ENCODE results near the gene DEGS2. TPM values are rescaled to one million over a fixed set of nuclear protein-coding genes. Genes with fewer than 3 reads are reported as not detected.
A peak's percentile ranks its signal among the peaks of the same experiment; 100 is the strongest.

Gene DEGS2
- total RNA-seq, 3 donors from 2014 or later = 1.1 to 12.0 (median 10.2) TPM

DNA sequence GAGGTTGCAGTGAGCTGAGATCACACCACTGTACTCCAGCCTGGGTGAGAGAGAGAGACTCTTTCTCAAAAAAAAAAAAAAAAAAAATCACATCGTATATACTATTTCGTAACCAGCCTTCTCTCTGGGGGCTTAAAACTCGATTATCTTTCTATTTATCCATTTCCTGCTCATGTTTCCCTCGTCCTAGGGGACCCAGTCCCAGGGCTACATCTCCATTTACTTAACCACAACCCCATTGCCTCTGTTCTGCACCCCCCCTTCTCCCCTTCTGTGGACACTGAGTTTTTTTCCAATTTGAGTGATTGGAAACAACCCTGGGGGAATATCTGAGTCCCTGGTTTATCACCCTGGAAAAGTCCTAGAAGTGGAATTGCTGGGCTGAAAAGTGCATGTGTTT, 43.3 kb upstream of the DEGS2 start:
- DNase-seq (ENCODE audit: low spot score in 2 of 2) = no peak
- TF ChIP-seq POLR2A (IDR thresholded peaks at IDR 0.05) = no peak
- TF ChIP-seq CTCF (IDR thresholded peaks at IDR 0.05) = no peak
- TF ChIP-seq POLR2AphosphoS5 (IDR thresholded peaks at IDR 0.05) = no peak
- no peak overlapping the region for H3K4me3 ChIP-seq
- intact Hi-C loops (cut with DNase I; ENCODE audit: low total_unique reads) = no loop called here
- no peaks in the 10 kb centered on the region for H3K27me3 ChIP-seq
- H3K36me3 ChIP-seq = no peaks in the 10 kb centered on the region
- H3K4me1 ChIP-seq = no peaks in the 10 kb centered on the region
- H3K9me3 ChIP-seq = no peaks in the 10 kb centered on the region
- H3K27ac ChIP-seq = no peak overlapping the region

DNA sequence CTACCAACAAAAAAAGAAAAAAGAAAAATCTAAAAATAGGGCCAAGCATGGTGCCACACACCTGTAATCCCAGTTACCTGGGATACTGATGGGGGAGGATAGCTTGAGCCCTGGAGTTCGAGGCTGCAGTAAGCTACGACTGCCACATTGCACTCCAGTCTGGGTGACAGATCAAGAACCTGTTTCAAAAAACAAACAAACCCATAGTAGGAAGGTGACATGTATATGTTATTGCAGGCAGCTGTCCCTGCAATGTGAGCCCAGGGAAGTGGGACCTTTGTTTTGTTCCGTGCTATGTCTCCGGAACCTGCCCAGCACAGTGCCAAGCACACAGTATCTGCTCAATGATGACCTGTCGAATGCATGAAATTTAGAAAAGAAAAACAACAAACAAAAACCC, 42.3 kb upstream of the DEGS2 start:
- Histone ChIP-seq H3K27ac (no peak overlapping the region), H3K4me3 (no peak overlapping the region), H3K27me3 (no peaks in the 10 kb centered on the region), H3K9me3 (no peaks in the 10 kb centered on the region), H3K36me3 (no peaks in the 10 kb centered on the region), H3K4me1 (no peaks in the 10 kb centered on the region)
- intact Hi-C loops (cut with DNase I; ENCODE audit: low total_unique reads) = no loop called here
- no peak for DNase-seq (ENCODE audit: low spot score in 2 of 2)
- TF ChIP-seq CTCF (IDR thresholded peaks at IDR 0.05) = no peak
- TF ChIP-seq POLR2A (IDR thresholded peaks at IDR 0.05) = no peak
- no peak for TF ChIP-seq POLR2AphosphoS5 (IDR thresholded peaks at IDR 0.05)

GRCh38 chr14:100200311-100200710, 40.9 kb upstream of the DEGS2 start:
- TF ChIP-seq CTCF (IDR thresholded peaks at IDR 0.05) (no peak), POLR2AphosphoS5 (IDR thresholded peaks at IDR 0.05) (no peak), POLR2A (IDR thresholded peaks at IDR 0.05) (no peak)
- Histone ChIP-seq H3K27ac (no peak overlapping the region), H3K4me1 (no peaks in the 10 kb centered on the region), H3K9me3 (no peaks in the 10 kb centered on the region), H3K4me3 (no peak overlapping the region), H3K36me3 (no peaks in the 10 kb centered on the region), H3K27me3 (no peaks in the 10 kb centered on the region)
- no peak for DNase-seq (ENCODE audit: low spot score in 2 of 2)
- intact Hi-C loops (cut with DNase I; ENCODE audit: low total_unique reads) = no loop called here

DNA sequence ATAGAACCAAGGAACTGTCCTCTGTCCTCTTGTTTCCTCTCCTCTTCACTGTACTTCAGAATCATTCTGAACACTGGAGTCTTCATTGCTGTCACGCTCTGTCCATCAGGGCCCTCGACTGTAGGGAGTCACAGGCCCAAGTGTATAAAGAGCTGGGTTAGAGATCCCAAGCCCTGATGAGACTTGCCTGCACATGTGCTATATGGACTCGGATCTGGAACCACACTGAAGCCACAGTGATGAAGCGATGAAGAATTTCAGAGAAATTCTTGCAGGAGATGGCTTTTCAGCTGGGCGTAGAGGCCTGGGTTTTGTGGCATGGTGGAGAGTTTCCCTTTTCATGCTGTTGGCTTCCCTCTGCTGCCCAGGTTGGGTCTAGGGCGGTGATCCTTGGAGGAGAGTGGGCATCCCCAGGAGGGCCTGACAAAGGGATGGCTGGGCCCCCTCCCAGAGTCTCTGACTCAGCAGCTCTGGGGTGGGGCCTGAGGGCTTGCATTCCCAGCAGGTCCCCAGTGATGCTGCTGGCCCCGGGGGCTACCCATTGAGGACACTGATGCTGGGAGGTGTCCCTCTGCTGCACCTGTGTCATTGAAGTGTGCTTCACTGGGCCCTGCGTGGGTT, 39.9 kb upstream of the DEGS2 start:
- TF ChIP-seq POLR2A (IDR thresholded peaks at IDR 0.05) = no peak
- no peak for TF ChIP-seq CTCF (IDR thresholded peaks at IDR 0.05)
- no peak for TF ChIP-seq POLR2AphosphoS5 (IDR thresholded peaks at IDR 0.05)
- no peak overlapping the region for H3K27ac ChIP-seq
- H3K9me3 ChIP-seq = no peaks in the 10 kb centered on the region
- no peaks in the 10 kb centered on the region for H3K36me3 ChIP-seq
- H3K4me3 ChIP-seq = no peak overlapping the region
- intact Hi-C loops (cut with DNase I; ENCODE audit: low total_unique reads) = loop anchor here (10.0 kb wide), 1 partner anchor 205 kb away; no protein-coding TSS in a partner anchor
- H3K27me3 ChIP-seq = no peaks in the 10 kb centered on the region
- no peak for DNase-seq (ENCODE audit: low spot score in 2 of 2)
- H3K4me1 ChIP-seq = no peaks in the 10 kb centered on the region

DNA sequence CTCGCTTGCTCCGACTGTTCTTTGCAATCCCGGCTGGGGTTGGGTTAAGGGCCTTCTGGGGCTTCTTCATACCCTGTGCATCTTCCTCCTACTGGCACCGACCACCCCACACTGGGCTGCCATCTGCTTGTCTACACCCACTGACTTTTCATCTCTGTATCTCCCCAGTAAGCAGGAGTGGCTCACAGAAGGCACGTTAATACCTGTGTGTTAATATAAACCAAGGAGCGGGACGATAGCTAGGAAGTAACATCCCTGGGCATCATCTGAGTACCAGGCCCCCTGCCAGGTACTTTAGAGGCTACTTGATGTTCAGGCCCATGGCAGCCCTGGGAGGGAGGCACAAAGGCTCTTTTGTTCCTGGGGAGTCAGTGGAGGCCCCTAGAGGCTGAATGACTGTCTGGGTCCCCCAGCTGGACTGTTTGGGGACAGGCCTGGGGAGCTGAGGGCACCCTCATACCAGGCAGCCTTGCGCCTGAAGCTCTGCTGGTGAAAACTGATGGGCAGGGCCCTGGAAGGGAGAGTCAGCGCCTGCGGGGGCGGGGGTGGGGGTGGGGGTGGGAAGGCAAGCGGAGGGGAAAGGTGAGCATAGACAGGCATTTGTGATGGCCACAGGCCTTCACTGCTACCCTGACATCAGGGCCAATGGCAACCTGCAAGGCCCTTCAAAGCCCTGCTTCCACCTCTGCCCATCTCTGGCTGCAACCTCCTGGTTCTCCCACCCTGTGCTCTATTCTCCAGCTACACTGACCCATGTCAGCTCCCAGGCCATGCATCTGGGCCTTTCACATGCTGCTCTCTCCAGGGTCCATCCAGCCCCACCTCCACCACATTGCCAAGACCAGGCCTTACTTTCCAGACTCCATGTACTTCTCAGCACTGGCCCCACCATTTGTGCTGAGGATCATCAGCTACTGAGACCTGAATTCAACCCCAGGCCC, 34.2 kb upstream of the DEGS2 start:
- H3K36me3 ChIP-seq = no peaks in the 10 kb centered on the region
- intact Hi-C loops (cut with DNase I; ENCODE audit: low total_unique reads) = loop anchor here (1.0 to 10.0 kb wide), 2 partner anchors 25 to 199 kb away; no protein-coding TSS in a partner anchor
- H3K27me3 ChIP-seq = no peaks in the 10 kb centered on the region
- peak overlapping the region; percentile 39 to 67 (median 51) for H3K4me3 ChIP-seq
- DNase-seq (ENCODE audit: low spot score in 2 of 2) = peak in 1 of 2 donors; percentile 47
- TF ChIP-seq POLR2AphosphoS5 (IDR thresholded peaks at IDR 0.05) (no peak), CTCF (IDR thresholded peaks at IDR 0.05) (no peak), POLR2A (IDR thresholded peaks at IDR 0.05) (no peak)
- H3K9me3 ChIP-seq = no peaks in the 10 kb centered on the region
- peaks cover 4 to 6% of the 10 kb centered on the region in 2 donors for H3K4me1 ChIP-seq
- peak overlapping the region; percentile 96 to 98 for H3K27ac ChIP-seq
